Measurements from ENCODE around the gene KIF26B.

The KIF26B gene

GRCh38 chr1:245200146-245200545 is 45.4 kb downstream of the KIF26B start:
- TF ChIP-seq CTCF (IDR thresholded peaks at IDR 0.05; ENCODE audit: low read depth, low read length, missing control alignments) = no peak
- DNase-seq (ENCODE audit: low read depth) = no peak
- in situ Hi-C loops (cut with HindIII; ENCODE audit: low sequenced_read_pairs) = no loop called here
- H3K4me3 ChIP-seq (ENCODE audit: low read depth, low read length) = no peak overlapping the region

- H3K4me3 ChIP-seq (ENCODE audit: low read depth, low read length) = no peak overlapping the region
- no peak for TF ChIP-seq CTCF (IDR thresholded peaks at IDR 0.05; ENCODE audit: low read depth, low read length, missing control alignments)
- DNase-seq (ENCODE audit: low read depth) = no peak
- in situ Hi-C loops (cut with HindIII; ENCODE audit: low sequenced_read_pairs) = no loop called here
These were observed 46.4 kb downstream of the KIF26B start for GRCh38 chr1:245201201-245201600.

- no peak for DNase-seq (ENCODE audit: low read depth)
- in situ Hi-C loops (cut with HindIII; ENCODE audit: low sequenced_read_pairs) = no loop called here
- H3K4me3 ChIP-seq (ENCODE audit: low read depth, low read length) = no peak overlapping the region
These were observed 47.0 kb downstream of the KIF26B start for GRCh38 chr1:245201827-245202226.

GRCh38 chr1:245205396-245205795 is 50.6 kb downstream of the KIF26B start:
- peak; percentile 20 for DNase-seq (ENCODE audit: low read depth)
- in situ Hi-C loops (cut with HindIII; ENCODE audit: low sequenced_read_pairs) = no loop called here
- no peak for TF ChIP-seq CTCF (IDR thresholded peaks at IDR 0.05; ENCODE audit: low read depth, low read length, missing control alignments)
- H3K4me3 ChIP-seq (ENCODE audit: low read depth, low read length) = no peak overlapping the region

More at GRCh38 chr1:245201827-245202226, 47.0 kb downstream of the KIF26B start:
- no peak for TF ChIP-seq CTCF (IDR thresholded peaks at IDR 0.05; ENCODE audit: low read depth, low read length, missing control alignments)

- H3K4me3 ChIP-seq (ENCODE audit: low read depth, low read length) = no peak overlapping the region
- in situ Hi-C loops (cut with HindIII; ENCODE audit: low sequenced_read_pairs) = no loop called here
- no peak for TF ChIP-seq CTCF (IDR thresholded peaks at IDR 0.05; ENCODE audit: low read depth, low read length, missing control alignments)
- DNase-seq (ENCODE audit: low read depth) = no peak
These were observed 51.1 kb downstream of the KIF26B start for GRCh38 chr1:245205864-245206263.

GRCh38 chr1:245207056-245207638 is 52.4 kb downstream of the KIF26B start:
- in situ Hi-C loops (cut with HindIII; ENCODE audit: low sequenced_read_pairs) = no loop called here
- H3K4me3 ChIP-seq (ENCODE audit: low read depth, low read length) = no peak overlapping the region
- DNase-seq (ENCODE audit: low read depth) = no peak
- no peak for TF ChIP-seq CTCF (IDR thresholded peaks at IDR 0.05; ENCODE audit: low read depth, low read length, missing control alignments)

Measured in astrocyte of the cerebellum (primary cell).